Esophagus muscularis mucosa (tissue), 4 donors: Measurements from ENCODE around the gene TPGS2. TPM values are rescaled to one million over a fixed set of nuclear protein-coding genes. Genes with fewer than 3 reads are reported as not detected.
A peak's percentile ranks its signal among the peaks of the same experiment; 100 is the strongest.

Source experiments
- DNase-seq: peaks from one replicate; pipeline ENCODE4 v3.0.0-alpha.2; 2017; ENCODE audit errors: extremely low spot score
- H3K27ac ChIP-seq, 4 donors: fragments of 200-600 bp; sonication (generic); replicated peaks in 1 of 4; 1 replicate in 3 of 4; 2 replicates in 1 of 4; pipeline ENCODE4 v1.5.1; 2016 to 2019; ENCODE audit warnings: mild to moderate bottlenecking in 1 of 4
- H3K27me3 ChIP-seq, 4 donors: fragments of 200-600 bp; sonication (generic); one replicate each; pipeline versions ENCODE4 v1.5.1 to v1.6.0; 2016 to 2019
- H3K36me3 ChIP-seq, 4 donors: fragments of 200-600 bp; sonication (generic); one replicate each; pipeline ENCODE4 v1.5.1; 2016 to 2019
- H3K4me1 ChIP-seq, 4 donors: fragments of 200-600 bp; sonication (generic); one replicate each; pipeline ENCODE4 v1.5.1; 2016 to 2019
- H3K4me3 ChIP-seq, 4 donors: fragments of 200-600 bp; sonication (generic); 1 replicate in 2 of 4; 2 replicates in 2 of 4; pipeline ENCODE4 v1.5.1; 2016 to 2019; ENCODE audit warnings: mild to moderate bottlenecking in 4 of 4, moderate library complexity in 1 of 4
- H3K9me3 ChIP-seq, 4 donors: fragments of 200-600 bp; sonication (generic); 1 replicate in 3 of 4; 2 replicates in 1 of 4; pipeline ENCODE4 v1.5.1; 2016 to 2019
- EP300 ChIP-seq: sonication (generic); formaldehyde crosslinking; IDR thresholded peaks from one replicate; pipeline ENCODE4 v1.6.1; 2017; ENCODE audit warnings: antibody characterized with exemption
- POLR2A ChIP-seq: fragments of 450-650 bp; IDR thresholded peaks from one replicate; pipeline ENCODE4 v1.6.1; 2017; ENCODE audit warnings: antibody characterized with exemption, moderate library complexity, mild to moderate bottlenecking, low read depth
- POLR2AphosphoS5 ChIP-seq, 2 donors: sonication (generic); formaldehyde crosslinking; IDR thresholded peaks; one replicate each; pipeline ENCODE4 v1.6.1; 2017; ENCODE audit warnings: antibody characterized with exemption in 2 of 2
- WGBS: methylation state at CpG from one replicate; pipeline ENCODE4 v1.1.5; 2018; 5-methylcytosine and 5-hydroxymethylcytosine counted together
- intact Hi-C: fragments of 100-400 bp; cut with DNase I; formaldehyde crosslinking; loops from one replicate; pipeline ENCODE4 v1.15.1; 2023
- total RNA-seq, 4 donors: library from RNA; depleted of rRNA; stranded (reverse); fragments of >200 nt; gene quantifications; one replicate each; pipeline versions ENCODE4 v1.1.0 to v1.2.1, GENCODE V29; 2016
- TF ChIP-seq, protein P1 (sequence below), 3 experiments: fragments of 200-600 bp in 2 of 3; fragments of 450-650 bp in 1 of 3; sonication (generic) in 2 of 3; IDR thresholded peaks; one replicate each; pipeline ENCODE4 v1.5.1; 2017 to 2019; ENCODE audit warnings: antibody characterized with exemption in 3 of 3, mild to moderate bottlenecking in 2 of 3, moderate library complexity in 1 of 3

Gene TPGS2
- total RNA-seq, 4 donors from 2014 or later = 74.3 to 117 (median 91.5) TPM

DNA sequence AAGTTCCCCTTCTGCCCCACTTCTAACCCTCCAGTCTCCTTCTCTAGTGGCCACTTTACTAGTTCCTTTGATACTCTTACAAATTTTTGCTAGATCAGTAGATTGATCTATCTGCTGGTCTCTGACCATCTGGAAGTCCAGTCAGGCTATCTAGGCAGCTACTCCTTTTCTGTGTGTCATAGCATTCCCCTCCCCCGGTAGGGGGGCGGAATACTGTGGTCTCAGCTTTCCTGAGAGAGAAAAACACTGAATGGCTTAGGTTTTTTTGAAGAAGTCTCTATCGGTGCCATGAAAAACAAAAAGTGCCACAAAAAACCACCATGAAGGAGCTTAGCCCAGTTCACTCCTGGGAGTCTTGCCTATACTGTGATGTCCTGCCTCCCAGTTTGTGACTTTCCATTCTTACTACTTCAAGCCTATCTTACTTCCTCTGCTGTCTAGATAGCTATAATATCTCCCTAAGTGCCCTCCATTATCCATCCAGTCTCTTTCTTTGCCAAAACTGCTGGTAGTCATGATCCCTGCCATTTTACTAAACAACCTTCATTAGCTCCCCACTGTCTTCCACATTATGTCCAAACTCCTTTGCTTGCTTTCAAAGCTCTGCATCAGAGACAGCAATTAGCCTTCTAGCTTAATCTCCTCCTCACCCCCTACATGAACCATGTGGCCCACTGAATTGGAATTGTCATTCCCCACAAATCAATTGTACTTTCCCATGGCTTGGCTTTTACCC, 29.9 kb downstream of the TPGS2 start:
- WGBS = 86% methylated on average over 3 of the region's 3 CpGs
- intact Hi-C loops = no loop called here
- Histone ChIP-seq H3K9me3 (no peaks in the 10 kb centered on the region), H3K4me3 (no peak overlapping the region), H3K36me3 (peaks cover 27 to 93% (median 72%) of the 10 kb centered on the region in 4 donors), H3K27ac (no peak overlapping the region), H3K4me1 (no peaks in the 10 kb centered on the region), H3K27me3 (no peaks in the 10 kb centered on the region)
- TF ChIP-seq EP300 = no peak
- no peak for TF ChIP-seq POLR2AphosphoS5 (IDR thresholded peaks at IDR 0.05)
- no peak for DNase-seq

DNA sequence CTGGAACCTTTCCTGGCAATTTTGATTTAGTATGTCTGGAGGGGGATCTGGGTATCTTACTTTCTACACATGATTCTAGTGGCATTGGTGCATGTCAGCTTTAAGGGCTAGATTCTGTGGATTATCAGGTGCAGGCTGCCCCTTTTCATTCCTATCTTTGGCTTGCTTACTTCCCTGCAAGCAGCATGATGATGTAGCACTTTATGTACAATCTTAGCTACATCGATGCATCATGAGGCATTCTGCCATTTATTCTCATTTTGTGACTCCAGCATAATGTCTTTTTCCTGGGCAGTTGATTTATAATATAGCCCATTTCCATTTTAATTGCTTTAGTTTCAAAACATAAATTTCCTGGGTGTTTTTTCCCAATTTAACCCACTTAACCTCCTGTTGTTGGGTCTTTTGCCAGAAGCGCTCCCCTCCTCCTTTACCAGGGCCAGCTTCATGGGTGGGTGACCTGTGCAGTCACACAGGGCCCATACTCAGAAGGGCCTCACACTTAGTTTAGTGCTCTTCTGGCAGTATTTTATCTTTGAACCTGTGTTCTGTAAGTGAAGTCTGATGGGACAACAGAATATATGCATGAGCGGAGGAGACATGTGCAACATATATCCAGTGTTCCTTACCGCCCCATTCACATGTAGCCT, 36.0 kb downstream of the TPGS2 start:
- no peak overlapping the region for H3K27ac ChIP-seq
- intact Hi-C loops = no loop called here
- no peaks in the 10 kb centered on the region for H3K9me3 ChIP-seq
- TF ChIP-seq, protein P1, sequence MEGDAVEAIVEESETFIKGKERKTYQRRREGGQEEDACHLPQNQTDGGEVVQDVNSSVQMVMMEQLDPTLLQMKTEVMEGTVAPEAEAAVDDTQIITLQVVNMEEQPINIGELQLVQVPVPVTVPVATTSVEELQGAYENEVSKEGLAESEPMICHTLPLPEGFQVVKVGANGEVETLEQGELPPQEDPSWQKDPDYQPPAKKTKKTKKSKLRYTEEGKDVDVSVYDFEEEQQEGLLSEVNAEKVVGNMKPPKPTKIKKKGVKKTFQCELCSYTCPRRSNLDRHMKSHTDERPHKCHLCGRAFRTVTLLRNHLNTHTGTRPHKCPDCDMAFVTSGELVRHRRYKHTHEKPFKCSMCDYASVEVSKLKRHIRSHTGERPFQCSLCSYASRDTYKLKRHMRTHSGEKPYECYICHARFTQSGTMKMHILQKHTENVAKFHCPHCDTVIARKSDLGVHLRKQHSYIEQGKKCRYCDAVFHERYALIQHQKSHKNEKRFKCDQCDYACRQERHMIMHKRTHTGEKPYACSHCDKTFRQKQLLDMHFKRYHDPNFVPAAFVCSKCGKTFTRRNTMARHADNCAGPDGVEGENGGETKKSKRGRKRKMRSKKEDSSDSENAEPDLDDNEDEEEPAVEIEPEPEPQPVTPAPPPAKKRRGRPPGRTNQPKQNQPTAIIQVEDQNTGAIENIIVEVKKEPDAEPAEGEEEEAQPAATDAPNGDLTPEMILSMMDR (IDR thresholded peaks at IDR 0.05) = no peak
- TF ChIP-seq POLR2A = no peak
- no peak for TF ChIP-seq EP300
- TF ChIP-seq POLR2AphosphoS5 (IDR thresholded peaks at IDR 0.05) = no peak
- H3K36me3 ChIP-seq = peaks cover 14 to 75% (median 59%) of the 10 kb centered on the region in 4 donors
- 96% methylated on average over 4 of the region's 4 CpGs for WGBS
- H3K4me1 ChIP-seq = no peaks in the 10 kb centered on the region
- H3K4me3 ChIP-seq = no peak overlapping the region
- H3K27me3 ChIP-seq = no peaks in the 10 kb centered on the region
- DNase-seq = no peak

DNA sequence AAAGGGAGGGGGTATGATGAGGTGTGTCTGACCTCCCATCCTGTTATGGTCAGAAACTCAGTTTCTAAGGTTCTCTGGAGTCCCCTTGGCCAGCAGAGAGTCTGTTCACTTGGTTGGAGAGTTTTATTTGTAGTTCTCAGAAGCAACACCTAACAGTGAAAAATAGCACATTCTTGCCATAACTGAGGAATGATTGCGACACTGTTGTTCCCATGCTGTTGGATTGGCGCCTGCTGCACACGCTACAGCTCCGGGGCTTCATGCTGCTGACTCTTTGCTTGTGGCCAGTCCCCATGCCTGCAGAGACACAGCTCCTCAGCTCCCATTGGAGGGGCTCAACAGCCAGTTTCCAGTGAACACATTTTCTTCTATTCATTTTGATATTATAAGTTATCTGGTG, 42.1 kb downstream of the TPGS2 start:
- Histone ChIP-seq H3K27ac (peak overlapping the region; percentile 39 to 60 (median 50)), H3K36me3 (peaks cover 0 to 33% (median 14%) of the 10 kb centered on the region in 4 donors), H3K4me3 (no peak overlapping the region), H3K27me3 (no peaks in the 10 kb centered on the region), H3K9me3 (no peaks in the 10 kb centered on the region), H3K4me1 (peaks cover 12 to 15% (median 13%) of the 10 kb centered on the region in 4 donors)
- DNase-seq = no peak
- TF ChIP-seq POLR2AphosphoS5 (IDR thresholded peaks at IDR 0.05) (peak in 1 of 2 donors; percentile 59), EP300 (no peak)
- intact Hi-C loops = no loop called here
- 77% methylated on average over 4 of the region's 4 CpGs for WGBS

DNA sequence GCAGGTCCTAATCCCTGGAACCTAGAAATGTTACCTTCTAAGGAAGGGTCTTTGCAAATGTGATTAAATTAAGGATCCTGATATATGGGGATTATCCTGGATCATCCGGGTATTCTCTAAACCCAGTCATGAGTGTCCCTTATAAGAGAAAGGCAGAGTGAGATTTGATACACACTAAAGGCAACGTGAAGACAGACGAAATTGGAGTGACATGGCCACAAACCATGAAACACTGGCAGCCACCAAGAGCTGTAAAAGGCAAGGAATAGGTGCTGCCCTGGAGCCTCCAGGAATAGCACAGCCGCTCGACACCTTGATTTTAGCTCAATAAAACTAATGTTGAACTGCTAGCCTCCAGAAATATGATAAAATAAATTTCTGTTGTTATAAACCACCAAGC, 45.0 kb downstream of the TPGS2 start:
- Histone ChIP-seq H3K36me3 (peaks cover 6 to 40% (median 15%) of the 10 kb centered on the region in 4 donors), H3K9me3 (no peaks in the 10 kb centered on the region), H3K27me3 (no peaks in the 10 kb centered on the region), H3K4me1 (peaks cover 12 to 15% (median 13%) of the 10 kb centered on the region in 4 donors), H3K4me3 (no peak overlapping the region), H3K27ac (no peak overlapping the region)
- TF ChIP-seq POLR2A = no peak
- TF ChIP-seq EP300 = no peak
- no peak for TF ChIP-seq POLR2AphosphoS5 (IDR thresholded peaks at IDR 0.05)
- TF ChIP-seq, protein P1 (IDR thresholded peaks at IDR 0.05) = no peak
- WGBS = 98% methylated on average over 5 of the region's 5 CpGs
- DNase-seq = no peak
- intact Hi-C loops = no loop called here

DNA sequence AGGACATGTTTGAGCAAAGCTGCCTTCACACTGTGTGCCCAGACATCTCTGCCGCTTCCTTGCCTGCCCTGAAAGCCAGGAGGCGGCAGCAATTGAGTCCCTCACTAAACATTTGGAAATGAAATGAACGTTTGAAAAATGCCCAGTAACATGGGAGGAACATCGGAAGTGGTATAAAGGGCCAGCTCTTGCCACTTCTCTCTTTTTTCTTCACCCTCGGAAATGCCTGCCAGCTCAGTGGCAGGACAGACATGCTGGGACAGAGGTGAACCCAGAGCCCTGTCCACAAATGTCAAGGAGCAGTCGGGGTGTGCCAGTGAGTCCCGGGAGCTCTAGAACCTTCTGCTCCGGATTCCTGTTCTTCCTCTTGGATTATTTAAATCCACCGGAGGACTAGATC, 46.1 kb downstream of the TPGS2 start:
- Histone ChIP-seq H3K4me1 (peaks cover 12 to 15% (median 13%) of the 10 kb centered on the region in 4 donors), H3K27me3 (no peaks in the 10 kb centered on the region), H3K36me3 (peaks cover 6 to 41% (median 15%) of the 10 kb centered on the region in 4 donors), H3K4me3 (no peak overlapping the region), H3K9me3 (no peaks in the 10 kb centered on the region), H3K27ac (no peak overlapping the region)
- TF ChIP-seq POLR2AphosphoS5 (IDR thresholded peaks at IDR 0.05) (no peak), POLR2A (no peak), EP300 (no peak)
- TF ChIP-seq, protein P1 (IDR thresholded peaks at IDR 0.05) = no peak
- intact Hi-C loops = no loop called here
- no peak for DNase-seq
- WGBS = 92% methylated on average over 9 of the region's 9 CpGs
